ENCODE data around the gene CAMTA1.

The CAMTA1 gene

DNA sequence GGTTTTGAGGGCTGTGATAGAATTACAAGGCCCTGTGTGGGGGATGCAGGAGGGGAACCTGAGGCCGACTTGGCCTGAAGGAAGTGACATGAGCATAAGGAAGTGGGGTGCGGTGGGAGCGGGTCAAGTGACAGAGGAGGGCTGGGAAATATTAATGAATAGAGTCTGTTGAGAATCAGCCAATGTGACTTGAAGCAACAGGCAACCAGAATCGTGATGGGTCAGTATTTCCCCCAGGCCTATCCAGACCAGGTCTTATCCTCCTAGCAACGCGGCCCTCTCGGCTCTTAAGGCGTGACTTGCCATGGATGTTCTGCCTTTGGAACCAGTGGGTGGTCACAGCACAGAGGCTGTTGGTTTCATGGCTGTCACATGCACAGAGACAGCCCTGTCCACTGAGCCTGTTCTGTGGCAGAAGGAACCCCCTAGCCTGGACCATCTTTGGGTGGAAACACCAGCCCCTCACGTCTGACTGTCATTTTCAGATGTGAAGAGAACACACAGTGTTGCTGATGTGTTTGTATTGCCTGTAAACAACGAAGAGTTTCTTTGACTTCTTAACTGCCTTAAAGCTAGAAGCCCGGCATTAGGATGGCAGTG is 468.8 kb downstream of the CAMTA1 start:
- DNase-seq (ENCODE audit: low read depth in 2 of 2), result no peak

DNA sequence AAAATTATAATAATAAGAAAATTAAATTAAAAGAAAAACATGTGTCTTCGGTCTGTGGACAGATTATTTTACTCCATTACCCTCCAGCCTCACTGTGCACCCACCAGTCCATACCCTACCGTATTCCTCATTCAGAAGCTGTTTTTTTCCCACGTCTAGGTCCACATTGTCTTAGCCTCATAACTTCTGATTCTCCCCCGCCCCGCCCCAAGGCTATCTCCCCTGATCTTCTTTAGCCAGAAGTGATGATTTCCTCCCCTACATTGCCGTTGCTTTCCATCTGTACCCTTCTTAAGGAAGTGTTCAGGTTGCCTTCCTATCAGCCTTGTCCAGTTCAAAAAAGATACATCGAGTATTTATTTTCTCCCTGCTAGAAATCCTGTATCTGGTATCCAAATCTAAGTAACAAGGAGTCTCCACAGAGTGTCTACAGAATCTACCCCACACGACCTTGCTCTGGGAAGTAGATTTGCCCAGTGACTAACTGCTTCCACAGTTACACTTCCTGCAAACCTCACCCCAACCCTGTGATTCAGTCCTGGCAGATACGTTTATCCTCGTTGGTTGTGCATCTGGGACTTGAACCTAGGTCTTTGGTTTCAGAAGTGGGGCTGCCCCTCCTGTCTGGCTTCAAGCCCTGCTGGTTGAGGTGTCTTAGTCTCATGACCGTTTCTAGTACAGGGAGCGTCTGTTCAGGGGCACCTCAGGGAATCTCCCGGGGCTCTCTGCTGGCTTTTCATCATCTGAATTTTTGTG is 470.2 kb downstream of the CAMTA1 start:
- DNase-seq (ENCODE audit: low read depth in 2 of 2), result no peak

DNA sequence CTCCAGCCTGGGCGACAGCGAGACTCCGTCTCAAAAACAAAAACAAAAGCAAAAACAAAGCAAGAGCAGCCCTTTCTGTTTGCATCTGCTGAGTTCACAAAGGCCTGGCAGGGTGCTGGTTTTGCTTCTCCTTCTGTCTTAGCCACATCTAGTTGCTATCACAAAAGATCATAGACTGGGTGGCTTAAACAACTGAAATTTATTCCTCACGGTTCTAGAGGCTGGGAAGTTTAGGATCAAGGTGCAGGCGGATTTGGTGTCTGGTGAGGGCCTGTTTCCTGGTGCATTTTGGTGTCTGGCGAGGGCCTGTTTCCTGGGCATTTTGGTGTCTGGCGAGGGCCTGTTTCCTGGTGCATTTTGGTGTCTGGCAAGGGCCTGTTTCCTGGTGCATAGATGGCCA is 471.3 kb downstream of the CAMTA1 start:
- DNase-seq (ENCODE audit: low read depth in 2 of 2), result no peak

DNA sequence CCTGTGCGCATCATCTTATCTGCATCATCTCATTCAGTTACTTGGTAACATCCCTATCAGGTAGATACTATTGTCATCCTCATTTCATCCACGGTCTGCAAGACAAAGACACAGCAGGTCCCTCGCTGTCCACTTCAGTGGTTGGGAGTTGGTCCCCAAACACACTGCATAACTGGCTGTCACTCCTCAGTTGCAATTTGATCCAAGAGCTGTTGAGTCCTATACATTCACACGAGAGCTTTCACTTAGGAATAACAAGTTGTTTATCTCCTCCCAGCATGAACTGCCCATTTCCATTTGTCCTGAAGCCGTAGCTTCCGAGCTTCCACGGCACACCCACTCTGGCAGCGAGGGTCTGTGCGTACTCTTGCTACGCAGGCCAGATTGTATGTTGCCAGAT is 472.0 kb downstream of the CAMTA1 start:
- no peak for DNase-seq (ENCODE audit: low read depth in 2 of 2)

DNA sequence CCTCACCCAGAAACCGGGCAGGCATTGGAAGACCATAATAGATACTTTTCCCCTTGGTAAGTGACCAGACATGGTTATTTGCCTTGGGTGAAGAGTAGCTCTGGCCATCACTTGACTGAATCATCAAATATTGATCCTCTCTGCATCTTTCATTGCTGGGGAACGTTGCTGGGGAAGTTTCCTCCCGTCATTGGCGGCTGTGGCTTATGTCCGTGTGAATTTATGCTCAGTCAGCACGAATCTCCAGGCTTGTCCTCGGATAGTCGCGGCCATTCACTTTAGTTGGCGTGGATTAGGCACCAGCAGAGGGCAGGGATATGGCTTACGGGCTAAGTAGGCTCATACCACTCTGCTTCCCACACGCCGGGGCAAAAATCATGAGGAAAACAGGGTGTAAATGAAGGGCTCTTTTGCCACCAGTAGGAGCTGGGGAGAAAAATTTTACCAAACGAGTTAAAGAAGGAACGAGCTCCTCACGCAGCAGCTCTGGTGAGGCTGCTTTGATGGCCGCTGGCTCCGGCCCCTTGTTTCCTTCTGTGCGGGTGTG is 473.4 kb downstream of the CAMTA1 start:
- no peak for DNase-seq (ENCODE audit: low read depth in 2 of 2)

DNA sequence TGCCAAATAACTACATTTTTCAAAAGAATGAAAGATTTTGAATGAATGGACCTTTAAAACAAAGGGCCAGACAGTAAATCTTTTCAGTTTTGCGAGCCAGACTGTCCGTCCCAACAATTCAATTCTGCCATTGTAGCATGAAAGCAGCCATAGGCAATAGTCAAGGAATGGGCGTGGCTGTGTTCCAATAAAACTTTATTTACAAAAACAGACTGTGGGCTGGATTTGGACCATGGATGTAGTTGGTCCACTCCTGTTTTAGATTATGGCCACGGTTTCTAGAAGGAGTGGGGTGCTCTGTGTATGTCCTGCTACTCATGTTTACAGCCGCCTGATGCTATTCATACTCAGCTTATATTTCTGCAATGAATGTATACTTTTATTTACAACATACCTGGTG is 474.7 kb downstream of the CAMTA1 start:
- DNase-seq (ENCODE audit: low read depth in 2 of 2), result no peak

DNA sequence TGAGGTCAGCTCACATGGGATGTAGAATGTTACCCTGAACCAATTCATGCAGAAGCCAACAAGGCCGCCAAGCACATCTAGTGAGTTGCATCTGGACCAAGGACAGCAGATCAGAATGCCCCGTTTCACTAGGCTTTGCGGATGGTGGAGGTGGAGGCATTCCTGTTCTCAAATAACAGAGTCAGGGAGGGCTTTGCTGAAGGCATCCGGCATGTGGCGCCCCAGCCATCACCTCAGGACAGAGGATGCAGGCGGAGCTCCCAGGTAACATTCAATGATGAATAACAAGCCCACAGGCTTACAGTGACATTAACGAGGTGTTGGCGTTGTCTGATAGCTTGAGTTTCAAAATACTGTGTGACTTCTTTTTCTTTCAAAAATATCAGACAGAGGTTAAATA is 476.2 kb downstream of the CAMTA1 start:
- no peak for DNase-seq (ENCODE audit: low read depth in 2 of 2)

DNA sequence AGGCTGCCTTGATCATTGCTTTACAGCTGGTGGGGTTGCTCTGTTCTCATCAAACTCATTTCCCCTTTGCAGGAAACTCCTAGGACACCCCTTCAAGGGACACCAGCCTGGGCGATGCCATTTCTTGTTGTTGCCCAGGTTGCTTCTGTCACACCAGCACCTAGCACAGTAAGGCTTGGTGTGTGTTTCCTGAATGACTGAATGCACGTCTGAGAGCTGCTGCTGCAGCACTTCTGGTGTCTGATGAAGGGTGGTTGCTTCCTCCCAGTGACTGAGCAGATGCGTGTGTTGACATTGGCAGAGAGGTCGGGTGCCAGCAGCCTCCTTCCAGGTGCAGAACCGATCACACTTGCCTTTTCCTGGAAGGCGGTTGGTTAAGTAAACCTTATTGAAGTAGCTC is 477.4 kb downstream of the CAMTA1 start:
- no peak for DNase-seq (ENCODE audit: low read depth in 2 of 2)

DNA sequence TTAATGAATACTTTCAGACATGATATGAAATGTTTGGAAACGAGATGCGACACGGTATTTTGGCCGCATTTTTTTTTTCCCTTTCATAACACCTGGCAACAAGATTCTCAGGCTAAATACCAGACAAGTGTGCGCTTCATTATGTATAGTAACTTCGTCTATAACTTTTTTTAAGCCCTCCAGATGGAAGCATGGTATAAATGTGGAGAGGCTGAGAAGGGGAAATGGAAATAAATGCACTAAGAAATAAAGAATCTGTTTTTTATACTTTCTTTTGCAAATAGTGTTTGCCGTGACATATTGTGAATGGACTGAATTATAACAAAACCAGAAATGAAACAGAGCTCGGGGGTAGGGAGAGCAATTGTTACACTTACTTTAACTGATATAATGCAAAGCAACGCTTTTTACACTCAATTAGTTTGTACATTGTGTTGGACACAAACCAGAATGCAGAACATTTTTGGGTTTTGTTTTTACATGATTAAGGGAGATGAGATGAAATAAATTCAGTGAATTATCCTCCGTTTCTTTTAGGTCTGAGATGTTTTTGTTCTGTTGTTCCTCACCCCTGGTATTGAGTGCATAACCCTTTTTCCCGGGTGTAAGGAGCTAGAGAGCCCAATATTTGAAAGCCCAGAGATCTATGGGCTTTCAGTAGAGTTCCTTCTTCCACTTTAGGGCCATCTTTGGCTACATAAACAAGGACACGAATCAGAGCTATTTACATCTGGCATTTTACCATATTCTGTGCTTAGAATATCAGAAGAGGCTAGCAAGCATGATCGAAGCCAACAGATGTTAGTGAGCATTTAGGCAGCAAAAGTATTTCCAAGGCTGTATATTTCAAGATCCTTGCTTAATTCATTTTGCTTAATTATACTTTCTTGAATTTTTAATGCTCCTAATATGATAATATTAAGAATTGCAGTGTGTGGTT is 478.0 kb downstream of the CAMTA1 start:
- DNase-seq (ENCODE audit: low read depth in 2 of 2), result no peak

DNA sequence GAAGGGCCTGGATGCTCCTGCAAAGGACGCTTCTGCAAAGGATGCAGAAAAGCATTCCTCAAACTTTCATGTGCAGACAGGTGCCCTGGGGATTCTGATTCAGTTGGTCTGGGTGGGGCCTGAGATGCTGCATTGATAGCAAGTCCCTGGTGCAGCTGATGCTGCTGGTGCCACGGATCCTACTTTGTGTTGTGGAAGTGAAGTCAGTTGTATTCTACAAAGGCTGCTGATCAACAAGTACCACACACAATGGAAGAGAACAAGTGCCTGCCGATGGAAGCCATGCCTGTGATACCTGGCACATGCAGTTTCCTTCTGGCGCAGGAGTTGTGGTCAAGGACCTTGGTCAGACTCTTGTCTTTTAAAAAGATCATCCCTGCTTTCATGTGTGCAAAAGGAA is 478.8 kb downstream of the CAMTA1 start:
- DNase-seq (ENCODE audit: low read depth in 2 of 2), result no peak

DNA sequence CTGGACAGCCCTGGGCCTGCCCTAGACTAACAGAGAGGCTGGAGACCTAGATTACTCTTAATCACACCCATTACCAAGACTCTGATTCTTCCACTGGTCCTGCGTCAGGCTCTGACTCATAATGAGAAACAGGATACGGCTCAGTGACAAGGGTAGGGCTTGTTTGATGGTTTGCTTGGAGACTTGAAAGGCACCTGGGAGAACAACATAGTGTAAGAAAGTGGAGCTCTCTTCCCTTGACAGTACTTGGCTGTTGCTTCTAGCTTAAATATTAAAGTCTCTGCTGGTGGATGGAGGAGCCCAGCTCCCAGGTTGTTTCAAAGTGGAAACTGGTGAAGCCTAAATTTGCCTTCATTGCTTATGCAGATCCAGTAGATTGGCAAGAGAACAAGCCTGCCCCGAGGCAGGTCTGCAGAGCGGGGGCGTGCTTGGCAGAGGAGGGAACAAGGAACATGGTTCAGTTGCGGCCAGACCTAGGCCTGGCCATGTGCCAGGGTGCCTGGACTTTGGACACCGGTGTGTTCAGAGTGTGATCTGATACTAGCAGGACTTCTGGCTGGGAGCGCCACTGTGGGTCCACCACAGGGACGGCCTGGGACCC is 480.6 kb downstream of the CAMTA1 start:
- no peak for DNase-seq (ENCODE audit: low read depth in 2 of 2)

DNA sequence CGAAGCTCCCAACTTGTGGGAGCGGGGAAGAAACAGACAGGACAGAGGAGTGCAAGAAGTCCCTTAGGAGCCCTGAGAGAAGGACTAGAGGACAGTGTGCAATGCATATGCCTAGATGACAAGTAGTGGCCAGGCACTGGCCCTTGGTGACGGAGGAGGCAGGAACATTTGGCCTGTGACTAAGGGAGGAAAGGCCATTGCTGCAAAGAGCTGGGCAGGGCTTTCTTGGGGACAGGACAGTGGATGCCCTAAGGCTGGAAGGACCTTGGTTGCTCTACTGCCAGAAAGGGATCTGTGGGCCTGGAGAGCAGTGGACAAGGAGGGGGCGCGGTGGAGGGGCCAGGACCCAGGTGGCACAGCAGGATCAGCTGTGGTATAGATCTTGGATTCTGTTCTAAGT is 481.3 kb downstream of the CAMTA1 start:
- no peak for DNase-seq (ENCODE audit: low read depth in 2 of 2)

DNA sequence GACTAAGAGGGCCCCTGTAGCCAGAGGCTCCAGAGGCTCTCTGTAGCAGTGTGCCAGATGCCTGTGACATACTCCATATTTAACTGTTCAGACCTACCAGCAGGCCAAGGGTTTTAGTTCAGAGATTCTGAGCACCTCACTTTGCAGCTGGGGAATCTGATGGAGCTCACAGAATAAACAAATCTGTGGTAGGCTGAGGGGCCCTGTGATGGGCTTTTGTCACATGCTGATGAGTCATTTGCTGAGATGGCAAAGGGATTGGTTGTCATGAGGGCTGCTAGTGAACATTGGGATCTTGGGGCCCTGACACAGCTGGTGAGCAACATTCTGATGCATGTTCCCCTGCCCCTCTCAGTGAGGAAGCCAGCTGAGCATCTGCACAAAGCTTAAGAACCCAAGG is 482.2 kb downstream of the CAMTA1 start:
- DNase-seq (ENCODE audit: low read depth in 2 of 2), result no peak

DNA sequence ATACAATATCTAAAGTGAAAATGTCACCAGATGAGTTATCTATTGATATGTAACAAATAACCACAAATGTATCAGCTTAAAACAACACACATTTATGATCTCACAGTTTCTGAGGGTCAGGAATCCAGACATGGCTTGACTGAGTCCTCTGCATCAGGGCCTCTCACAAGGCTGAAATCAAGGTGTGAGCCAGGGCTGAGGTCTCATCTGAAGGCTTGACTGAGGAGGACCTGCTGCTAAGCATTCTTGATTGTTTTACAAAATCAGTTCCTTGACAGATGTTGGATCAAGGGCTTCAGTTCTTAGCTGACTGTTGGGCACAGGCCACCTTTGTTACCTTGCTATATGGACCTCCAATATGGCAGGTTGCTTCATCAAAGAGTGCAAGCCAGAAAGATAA is 483.7 kb downstream of the CAMTA1 start:
- no peak for DNase-seq (ENCODE audit: low read depth in 2 of 2)

DNA sequence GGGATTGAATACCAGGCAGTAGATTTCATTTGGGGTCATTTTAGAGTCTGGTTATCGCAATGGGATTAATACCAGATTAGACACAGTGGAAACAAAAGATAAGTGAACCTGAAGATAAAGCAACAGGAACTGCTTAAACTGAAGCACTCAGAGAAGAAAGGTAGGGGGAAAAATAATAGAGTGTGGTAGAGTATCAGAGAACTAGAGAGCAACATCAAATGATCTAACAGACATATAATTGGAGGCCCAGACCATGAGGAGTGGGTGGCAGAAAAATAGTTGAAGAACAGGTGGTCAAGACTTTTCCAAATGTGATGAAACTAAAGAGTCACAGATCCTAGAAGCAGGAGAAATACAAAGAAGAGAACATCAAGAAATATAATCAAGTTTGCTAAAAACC is 484.3 kb downstream of the CAMTA1 start:
- DNase-seq (ENCODE audit: low read depth in 2 of 2), result no peak

DNA sequence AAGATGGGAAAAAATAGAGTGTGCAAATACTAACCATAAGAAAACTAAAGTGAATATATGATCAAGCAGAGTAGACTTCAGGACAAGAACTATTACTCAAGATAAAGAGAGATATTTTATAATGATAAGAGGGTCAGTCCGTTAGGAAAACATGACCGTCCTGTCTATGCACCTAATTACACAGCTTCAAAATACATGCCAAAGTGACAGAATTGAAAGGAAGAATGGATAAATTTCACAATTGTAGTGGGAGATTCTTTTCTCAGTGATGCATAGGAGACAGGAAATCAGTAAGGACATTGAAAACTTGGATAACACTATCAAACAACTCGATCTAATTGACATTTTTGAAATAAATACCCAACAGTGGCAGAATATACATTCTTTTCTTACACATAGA is 489.0 kb downstream of the CAMTA1 start:
- no peak for DNase-seq (ENCODE audit: low read depth in 2 of 2)

DNA sequence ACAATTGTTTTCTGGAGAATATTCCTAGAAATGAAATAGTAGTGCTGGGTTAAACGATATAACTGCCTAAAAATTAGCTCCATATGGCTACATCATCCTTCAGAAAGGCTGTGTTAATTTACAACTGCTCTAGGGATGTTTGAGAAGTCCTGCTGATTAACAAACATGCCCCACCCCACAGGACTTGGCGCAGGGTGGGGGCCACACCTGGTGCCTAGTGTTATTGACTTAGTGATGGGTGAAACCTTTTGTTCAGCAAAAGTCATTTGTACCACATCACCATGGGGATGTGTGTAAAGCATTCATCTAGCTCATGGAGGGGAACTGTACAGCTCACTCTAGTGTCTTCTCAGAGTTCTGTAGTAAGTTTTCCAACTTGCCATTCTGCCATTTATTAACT is 492.8 kb downstream of the CAMTA1 start:
- DNase-seq (ENCODE audit: low read depth in 2 of 2), result no peak

DNA sequence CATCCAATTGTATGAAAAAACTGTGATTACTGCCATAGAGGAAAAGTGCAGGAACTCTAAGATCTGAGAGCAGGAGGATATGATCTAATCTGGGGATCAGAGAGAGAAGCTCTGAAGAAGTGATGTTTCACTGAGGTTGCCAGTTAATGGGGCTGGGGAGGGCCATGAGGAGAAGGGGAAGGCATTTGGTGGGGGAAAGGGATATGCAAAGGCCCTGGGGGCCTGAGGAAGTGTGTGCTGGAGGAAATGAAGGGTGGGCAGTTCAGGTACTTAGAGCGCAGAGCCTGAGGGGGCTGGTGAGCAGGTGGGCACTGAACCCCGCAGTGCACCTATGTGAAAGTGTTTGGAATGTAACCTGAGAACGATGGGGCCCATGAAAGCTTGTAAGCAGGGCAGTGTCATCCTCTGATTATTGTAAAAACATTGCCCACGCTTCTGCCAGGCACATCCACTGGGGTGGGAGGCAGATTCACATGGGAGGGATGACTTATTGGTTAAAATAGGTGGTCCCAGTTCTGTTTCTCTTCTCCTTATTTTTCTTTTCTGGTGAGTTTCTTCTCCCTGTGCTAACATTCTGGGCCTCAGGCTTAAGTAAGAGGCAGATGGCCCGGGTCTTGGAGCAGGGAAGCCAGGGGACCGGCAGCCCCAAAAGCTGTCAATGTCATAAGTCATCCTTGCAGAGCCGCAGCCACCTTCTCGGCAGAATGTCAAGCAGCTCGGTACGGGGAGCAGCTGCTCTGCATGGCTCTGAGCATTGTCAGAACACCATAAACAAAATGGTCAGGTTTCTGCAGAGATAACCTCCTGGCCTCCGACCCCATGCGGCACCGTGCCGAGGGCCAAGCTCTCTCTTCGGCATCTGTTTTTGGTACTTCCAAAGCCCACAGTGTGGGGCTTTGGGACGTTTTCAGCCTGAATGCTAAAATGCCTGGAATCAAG is 493.8 kb downstream of the CAMTA1 start:
- no peak for DNase-seq (ENCODE audit: low read depth in 2 of 2)

DNA sequence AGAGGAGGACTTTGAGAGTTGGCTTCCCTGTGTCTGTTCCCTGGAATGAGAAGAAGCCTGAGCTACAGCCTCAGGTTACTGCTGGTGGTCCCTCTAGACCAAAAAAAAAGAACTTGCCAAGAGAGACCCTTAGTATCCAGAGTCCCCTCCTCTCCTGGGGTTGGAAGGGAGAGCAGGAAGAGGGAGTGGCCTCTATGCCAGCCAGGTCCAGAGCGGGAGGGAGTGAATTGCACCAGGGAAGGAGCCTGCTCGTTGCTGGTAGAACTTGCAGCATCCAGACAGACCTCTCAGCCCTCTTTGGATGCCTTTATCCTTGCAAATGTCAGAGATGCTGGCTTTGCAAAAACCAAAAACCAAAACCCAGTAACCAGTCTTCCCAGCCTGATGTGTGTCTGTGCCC is 494.5 kb downstream of the CAMTA1 start:
- no peak for DNase-seq (ENCODE audit: low read depth in 2 of 2)

DNA sequence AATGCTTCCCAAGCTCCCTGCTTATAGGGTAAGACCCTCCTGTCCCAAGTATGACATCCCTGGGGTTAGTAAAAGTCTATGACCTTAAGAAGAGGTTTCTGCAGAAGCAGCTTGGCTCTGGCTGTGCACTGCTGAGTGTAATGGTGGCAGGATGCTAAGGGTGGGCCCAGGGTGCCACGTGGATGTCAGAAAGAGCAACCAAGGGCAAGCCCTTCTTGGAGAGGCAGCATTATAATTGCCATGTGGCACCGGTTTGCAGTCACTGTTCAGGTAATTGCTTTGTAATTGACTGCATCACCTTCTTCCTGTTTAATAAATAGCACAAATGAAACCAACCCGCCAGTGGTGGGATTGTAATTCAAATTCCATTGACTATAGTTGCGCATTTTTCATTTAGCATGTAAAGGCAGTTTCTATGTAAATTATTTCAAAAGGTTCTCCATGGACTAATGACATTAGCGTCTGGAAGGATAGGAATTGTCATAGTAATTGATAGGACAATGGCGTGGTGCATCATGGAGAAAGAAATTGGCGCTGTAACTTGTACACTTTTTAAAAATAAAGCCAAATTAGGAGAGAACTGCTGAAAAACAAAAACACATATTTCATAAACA is 495.2 kb downstream of the CAMTA1 start:
- DNase-seq (ENCODE audit: low read depth in 2 of 2), result no peak

Data from stimulated activated CD4-positive, alpha-beta T cell treated with anti-CD3 and anti-CD28 coated beads, Interleukin-4, amount 100 ng/mL, for 48 hours (primary cell).